Ascending aorta (tissue), 2 donors: ENCODE data around the gene OR51I1. TPM values are rescaled to one million over a fixed set of nuclear protein-coding genes. Genes with fewer than 3 reads are reported as not detected.

ENCODE experiments used
- DNase-seq, 2 donors: peaks; one replicate each; pipeline ENCODE4 v3.0.0-alpha.2; 2019; ENCODE audit warnings: low spot score in 2 of 2
- H3K27ac ChIP-seq, 2 donors: fragments of 200-600 bp; sonication (generic); one replicate each; pipeline ENCODE4 v1.5.1; 2016 to 2017; ENCODE audit warnings: mild to moderate bottlenecking in 1 of 2
- H3K27me3 ChIP-seq: fragments of 200-600 bp; sonication (generic); one replicate; pipeline ENCODE4 v1.5.1; 2017
- H3K36me3 ChIP-seq, 2 donors: fragments of 200-600 bp; sonication (generic); one replicate each; pipeline ENCODE4 v1.5.1; 2016
- H3K4me1 ChIP-seq, 2 donors: fragments of 200-600 bp; sonication (generic); one replicate each; pipeline ENCODE4 v1.5.1; 2016 to 2017; ENCODE audit warnings: mild to moderate bottlenecking in 1 of 2
- H3K4me3 ChIP-seq, 2 donors: fragments of 200-600 bp; sonication (generic); one replicate each; pipeline ENCODE4 v1.5.1; 2016 to 2017; ENCODE audit warnings: mild to moderate bottlenecking in 1 of 2
- H3K9me3 ChIP-seq, 2 donors: fragments of 200-600 bp; sonication (generic); one replicate each; pipeline ENCODE4 v1.5.1; 2016
- CTCF ChIP-seq, 3 experiments: fragments of 200-600 bp in 2 of 3; fragments of 450-650 bp in 1 of 3; sonication (generic) in 2 of 3; IDR thresholded peaks; one replicate each; pipeline ENCODE4 v1.5.1; 2016 to 2019; ENCODE audit warnings: antibody characterized with exemption in 3 of 3, mild to moderate bottlenecking in 1 of 3, moderate library complexity in 1 of 3
- intact Hi-C: fragments of 100-400 bp; cut with DNase I; formaldehyde crosslinking; loops from one replicate; pipeline ENCODE4 v1.15.1; 2023
- total RNA-seq: library from RNA; depleted of rRNA; stranded (reverse); fragments of >200 nt; gene quantifications from one replicate; pipeline ENCODE4 v1.1.0, GENCODE V29; 2016

OR51I1 gene
- total RNA-seq = not detected

- Histone ChIP-seq H3K4me3 (no peak within 1 kb of the TSS), H3K9me3 (no peaks in the 10 kb centered on the region), H3K27ac (no peak within 1 kb of the TSS), H3K4me1 (no peaks in the 10 kb centered on the region), H3K27me3 (no peaks in the 10 kb centered on the region), H3K36me3 (no peaks in the 10 kb centered on the region)
- DNase-seq = no peak
- intact Hi-C loops = no loop called here
- no peak for TF ChIP-seq CTCF (IDR thresholded peaks at IDR 0.05)
Measured at GRCh38 chr11:5441414-5441813, at the start of gene OR51I1. OR51I1 (minus strand) TSS chr11:5441514; CDS start chr11:5441514, 0 bp downstream.

GRCh38 chr11:5489576-5490357 is 48.5 kb upstream of the OR51I1 start:
- no peaks in the 10 kb centered on the region for H3K27me3 ChIP-seq
- intact Hi-C loops = no loop called here
- no peak overlapping the region for H3K27ac ChIP-seq
- no peak for DNase-seq
- no peak overlapping the region for H3K4me3 ChIP-seq
- no peak for TF ChIP-seq CTCF (IDR thresholded peaks at IDR 0.05)
- H3K36me3 ChIP-seq = no peaks in the 10 kb centered on the region
- no peaks in the 10 kb centered on the region for H3K9me3 ChIP-seq
- H3K4me1 ChIP-seq = no peaks in the 10 kb centered on the region

- H3K27me3 ChIP-seq = no peaks in the 10 kb centered on the region
- intact Hi-C loops = no loop called here
- H3K36me3 ChIP-seq = no peaks in the 10 kb centered on the region
- no peak overlapping the region for H3K4me3 ChIP-seq
- H3K4me1 ChIP-seq = no peaks in the 10 kb centered on the region
- no peak for DNase-seq
- H3K9me3 ChIP-seq = no peaks in the 10 kb centered on the region
- H3K27ac ChIP-seq = no peak overlapping the region
- TF ChIP-seq CTCF (IDR thresholded peaks at IDR 0.05) = no peak
Measured at GRCh38 chr11:5488798-5489399, 47.6 kb upstream of the OR51I1 start.

GRCh38 chr11:5488385-5488784 is 47.1 kb upstream of the OR51I1 start, which contains the start of gene OR52D1:
OR52D1 (plus strand) TSS chr11:5488685; CDS start chr11:5488707, 22 bp downstream.
- TF ChIP-seq CTCF (IDR thresholded peaks at IDR 0.05) = no peak
- no peaks in the 10 kb centered on the region for H3K4me1 ChIP-seq
- no peaks in the 10 kb centered on the region for H3K9me3 ChIP-seq
- no peak within 1 kb of the TSS for H3K4me3 ChIP-seq
- intact Hi-C loops = no loop called here
- no peaks in the 10 kb centered on the region for H3K36me3 ChIP-seq
- no peaks in the 10 kb centered on the region for H3K27me3 ChIP-seq
- no peak for DNase-seq
- H3K27ac ChIP-seq = no peak within 1 kb of the TSS

- Histone ChIP-seq H3K27me3 (no peaks in the 10 kb centered on the region), H3K36me3 (no peaks in the 10 kb centered on the region), H3K4me1 (no peaks in the 10 kb centered on the region), H3K4me3 (no peak overlapping the region), H3K9me3 (no peaks in the 10 kb centered on the region), H3K27ac (no peak overlapping the region)
- intact Hi-C loops = no loop called here
- TF ChIP-seq CTCF (IDR thresholded peaks at IDR 0.05) = no peak
- no peak for DNase-seq
Measured at GRCh38 chr11:5486421-5486820, 45.1 kb upstream of the OR51I1 start.
